ENCODE data around the gene MYEF2.

MYEF2 gene

GRCh38 chr15:48085591-48085930 lies 92.5 kb downstream of the MYEF2 start:
- peak; percentile 88 for DNase-seq

DNA sequence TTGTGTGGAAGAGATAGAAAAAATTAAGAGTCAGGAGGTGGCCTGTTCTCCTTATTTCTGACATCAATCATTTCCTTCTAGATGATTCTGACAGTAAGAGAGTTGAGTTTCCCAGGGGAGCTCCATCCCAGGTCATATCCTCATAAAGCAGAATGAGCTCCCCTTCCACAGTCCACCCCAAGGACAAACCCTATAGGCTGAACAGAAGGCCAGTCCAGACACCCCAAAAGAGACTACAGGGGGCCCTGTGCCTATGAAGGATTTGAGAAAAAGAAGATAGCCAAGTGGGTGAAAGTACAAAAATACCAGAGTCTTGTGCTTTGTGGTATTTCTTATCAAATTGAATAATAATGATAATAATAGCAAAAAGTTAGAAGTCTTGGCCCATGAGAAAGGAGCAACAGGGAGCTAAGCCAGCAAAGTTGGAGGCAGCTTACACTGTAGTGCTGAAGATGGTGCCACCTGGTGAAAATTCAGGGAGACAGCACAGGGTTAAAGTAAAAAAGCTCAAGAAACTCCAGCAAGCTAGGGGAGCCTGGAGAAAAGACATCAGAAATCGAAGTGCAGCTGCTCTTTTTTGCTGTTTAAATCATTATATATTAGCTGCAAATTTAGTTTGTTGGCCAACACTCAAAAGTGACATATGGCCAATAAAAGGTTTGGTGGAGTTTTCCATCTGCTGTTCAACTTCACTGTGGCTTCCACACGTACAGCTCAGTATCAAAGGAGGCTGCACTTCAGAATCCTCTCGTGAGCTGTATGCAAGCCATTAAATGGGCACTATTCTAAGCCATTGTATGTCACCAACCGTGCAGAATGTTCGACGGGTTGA lies 93.1 kb downstream of the MYEF2 start:
- peak; percentile 51 for DNase-seq
